ENCODE data around the gene MTUS2. TPM values are rescaled to one million over a fixed set of nuclear protein-coding genes. Genes with fewer than 3 reads are reported as not detected.

The MTUS2 gene
- total and polyA plus RNA-seq, 9 of the 15 experiments (the other 6 are each of a cell fraction or from before 2014, with no cell fraction given): 0.01 to 0.28 (median 0.06) TPM; not detected in 1

- Histone ChIP-seq H3K36me3 (ENCODE audit: control insufficient read depth, insufficient read depth, low read length) (no peaks in the 10 kb centered on the region), H3K27ac (ENCODE audit: extremely low read depth, low read depth, low read length) (no peak overlapping the region), H3K27me3 (ENCODE audit: control insufficient read depth in 2 of 2, insufficient read depth in 2 of 2, low read length in 2 of 2) (no peaks in the 10 kb centered on the region), H3K4me3 (no peak overlapping the region), H2AFZ (ENCODE audit: low read depth, low read length) (no peak overlapping the region), H3K9ac (ENCODE audit: insufficient read depth in 1 of 2, low read depth in 2 of 2, low read length in 2 of 2) (no peak overlapping the region), H3K79me2 (ENCODE audit: control insufficient read depth, insufficient read depth, low read length) (no peaks in the 10 kb centered on the region), H3K9me3 (replicated peaks; ENCODE audit: control insufficient read depth, insufficient read depth, low read depth, low read length) (no peaks in the 10 kb centered on the region), H3K4me1 (replicated peaks in 1 of 2; ENCODE audit: control insufficient read depth in 2 of 2, insufficient read depth in 2 of 2, low read length in 2 of 2) (no peaks in the 10 kb centered on the region), H4K20me1 (replicated peaks; ENCODE audit: control insufficient read depth, insufficient read depth, low read length) (no peaks in the 10 kb centered on the region), H3K4me2 (ENCODE audit: insufficient read depth, low read length) (no peak overlapping the region), H3K9me1 (ENCODE audit: control insufficient read depth, insufficient read depth, low read length) (no peaks in the 10 kb centered on the region)
- no TSS peak for BruUV-seq (replicated peaks)
- FAIRE-seq (no peak), DNase-seq (ENCODE audit: extremely low read depth in 1 of 4, low spot score in 3 of 4) (no peak), ATAC-seq (no peak)
- ChIA-PET CTCF (ENCODE audit: low intra/inter-chr PET ratio) (no interaction called here), POLR2A (no interaction called here)
- intact Hi-C loops (cut with micrococcal nuclease) (no loop called here), in situ Hi-C loops (cut with MboI) (no loop called here)
- WGBS (ENCODE audit: insufficient coverage, low coverage, missing lambda C conversion rate): 0% methylated on average over 1 of the region's 2 CpGs
- TF ChIP-seq SP1 (CRISPR knock-in tag; IDR thresholded peaks at IDR 0.05) (no peak), ZNF277 (CRISPR knock-in tag; IDR thresholded peaks at IDR 0.05; ENCODE audit: borderline replicate concordance) (no peak), ELF4 (CRISPR knock-in tag; IDR thresholded peaks at IDR 0.05) (no peak), TFE3 (CRISPR knock-in tag; IDR thresholded peaks at IDR 0.05) (no peak), SRSF3 (IDR thresholded peaks at IDR 0.05; ENCODE audit: insufficient read depth, low read length) (no peak), EZH2 (IDR thresholded peaks at IDR 0.05; ENCODE audit: borderline replicate concordance, low read depth, low read length) (no peak), CXXC5 (CRISPR knock-in tag; IDR thresholded peaks at IDR 0.05) (no peak), CUX1 (CRISPR knock-in tag; IDR thresholded peaks at IDR 0.05) (no peak), TAF1 (IDR thresholded peaks at IDR 0.05; ENCODE audit: control insufficient read depth, extremely low read depth, insufficient read depth, low read length, severe bottlenecking) (no peak), NR4A1 (CRISPR knock-in tag; IDR thresholded peaks at IDR 0.05) (no peak), NR4A1 (tag; IDR thresholded peaks at IDR 0.05) (no peak), RHOXF2B (CRISPR knock-in tag; conservative IDR thresholded peaks at IDR 0.05) (no peak), HMGN3 (IDR thresholded peaks at IDR 0.05; ENCODE audit: borderline replicate concordance, extremely low read depth, insufficient read length, low read depth, low read length) (no peak)
Measured at GRCh38 chr13:28955264-28955966, 135.3 kb downstream of the MTUS2 start.

Data from K562 (cell line).